ENCODE data around the gene COPB1. TPM values are rescaled to one million over a fixed set of nuclear protein-coding genes. Genes with fewer than 3 reads are reported as not detected.

COPB1 gene
- total and polyA plus RNA-seq, 2 of the 8 experiments (the other 6 are each of a cell fraction or from before 2014, with no cell fraction given): 28.7 to 72.1 TPM

DNA sequence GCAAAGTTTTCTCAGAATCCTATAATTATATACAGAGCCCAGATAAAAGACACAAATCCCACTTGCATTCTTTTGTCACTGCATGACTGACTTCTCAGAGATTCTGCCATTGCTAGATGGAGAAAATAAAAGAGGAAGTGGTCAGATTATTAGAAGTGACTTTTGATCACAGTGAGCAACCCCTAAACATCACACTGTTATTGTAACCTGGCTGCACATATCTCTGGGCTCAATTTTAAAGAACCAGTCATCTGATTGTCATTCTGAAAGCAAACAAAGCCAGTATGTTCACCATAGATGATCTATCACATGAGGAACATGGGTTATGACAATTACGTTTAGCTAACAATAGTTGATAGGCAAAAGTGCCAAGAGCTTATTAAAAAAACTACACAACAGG lies 47.8 kb downstream of the COPB1 start (continued):
- TF ChIP-seq, protein P1, sequence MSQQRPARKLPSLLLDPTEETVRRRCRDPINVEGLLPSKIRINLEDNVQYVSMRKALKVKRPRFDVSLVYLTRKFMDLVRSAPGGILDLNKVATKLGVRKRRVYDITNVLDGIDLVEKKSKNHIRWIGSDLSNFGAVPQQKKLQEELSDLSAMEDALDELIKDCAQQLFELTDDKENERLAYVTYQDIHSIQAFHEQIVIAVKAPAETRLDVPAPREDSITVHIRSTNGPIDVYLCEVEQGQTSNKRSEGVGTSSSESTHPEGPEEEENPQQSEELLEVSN (IDR thresholded peaks at IDR 0.05): no peak
- TF ChIP-seq, protein P2, sequence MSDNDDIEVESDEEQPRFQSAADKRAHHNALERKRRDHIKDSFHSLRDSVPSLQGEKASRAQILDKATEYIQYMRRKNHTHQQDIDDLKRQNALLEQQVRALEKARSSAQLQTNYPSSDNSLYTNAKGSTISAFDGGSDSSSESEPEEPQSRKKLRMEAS (IDR thresholded peaks at IDR 0.05): no peak
- TF ChIP-seq YY1 (IDR thresholded peaks at IDR 0.05; ENCODE audit: low read depth, low read length) (no peak), SP1 (IDR thresholded peaks at IDR 0.05; ENCODE audit: low read depth, low read length) (no peak), TBP (IDR thresholded peaks at IDR 0.05; ENCODE audit: low read depth, low read length) (no peak), ZNF274 (IDR thresholded peaks at IDR 0.05; ENCODE audit: borderline replicate concordance, extremely low read depth, low read length) (no peak), SP4 (IDR thresholded peaks at IDR 0.05; ENCODE audit: low read length) (no peak)

All from H1 (cell line).